DMS153 treated with DMSO at 0.1 percent for 48 hours (cell line): Measurements from ENCODE around the gene C2orf42.
"Not testable (repeated sequence)": the region's sequence is repeated elsewhere in the genome, so short reads cannot be mapped to it uniquely, and the experiment has no call there.

Experiments used
- DNase-seq: peaks from one replicate; lab custom pipeline; 2025; ENCODE audit not compliant: unreplicated experiment; lab: John Stamatoyannopoulos, UW

C2orf42 gene

DNA sequence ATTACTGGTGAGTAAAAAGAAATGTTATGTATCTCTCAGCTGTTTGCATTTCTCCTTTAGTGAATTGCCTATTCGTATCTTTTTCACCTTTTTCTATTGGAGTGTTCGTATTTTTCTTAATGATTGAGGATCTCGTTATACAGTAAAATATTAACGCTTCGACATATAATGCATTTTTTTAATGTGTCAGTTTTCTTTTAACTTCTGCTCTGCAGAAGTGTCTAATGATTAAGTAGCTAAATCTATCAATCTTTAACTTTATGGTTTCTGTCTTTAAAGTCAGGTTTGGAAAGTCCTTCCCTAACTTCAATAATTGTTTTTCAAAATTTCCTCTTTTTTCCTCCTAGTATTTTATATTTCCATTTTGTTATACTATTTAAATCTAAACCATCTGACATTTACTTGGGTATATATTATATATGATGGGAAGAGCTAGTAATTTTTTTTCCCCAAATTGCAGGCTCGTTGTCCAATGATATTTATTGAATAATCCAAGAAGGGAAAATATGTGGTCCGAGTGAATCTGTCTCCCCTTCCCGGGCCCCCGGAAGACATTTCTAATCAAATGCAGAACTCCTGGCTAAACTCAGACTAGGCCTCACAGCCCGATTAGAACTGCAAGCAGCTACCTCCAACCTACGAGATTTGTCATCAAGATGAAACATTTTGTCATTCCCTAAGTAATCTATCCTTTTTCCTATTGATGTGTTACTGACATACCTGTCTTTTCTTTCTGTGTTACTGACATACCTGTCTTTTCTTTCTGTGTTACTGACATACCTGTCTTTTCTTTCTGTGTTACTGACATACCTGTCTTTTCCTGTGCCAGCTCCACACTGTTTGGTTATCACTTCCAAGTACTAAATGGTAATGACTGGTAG, 86.3 kb downstream of the C2orf42 start:
- no peak for DNase-seq

DNA sequence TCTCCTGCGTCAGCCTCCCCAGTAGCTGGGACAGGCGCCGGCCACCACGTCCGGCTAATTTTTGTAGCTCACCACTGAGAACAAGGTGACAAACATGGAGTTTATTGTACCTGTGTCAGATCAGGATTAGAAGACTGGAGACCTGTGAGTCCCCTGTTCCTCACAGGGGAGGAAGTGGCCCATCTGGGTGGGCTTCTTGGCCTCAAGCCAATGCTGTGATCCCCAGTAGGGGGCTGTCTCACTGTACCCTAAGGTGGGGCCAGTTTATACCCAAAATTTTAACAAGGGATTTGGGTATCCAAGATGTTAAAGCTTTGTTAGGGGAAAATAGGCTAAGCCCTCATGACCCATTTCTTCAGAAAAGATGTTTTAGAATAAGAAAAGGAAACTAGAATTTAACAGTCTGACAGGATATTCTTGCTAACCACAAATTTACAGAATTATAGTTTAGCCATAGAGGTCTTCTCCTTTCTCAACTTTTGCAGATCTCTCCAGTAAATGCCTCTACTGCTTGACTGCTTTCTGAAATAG, 87.2 kb downstream of the C2orf42 start:
- DNase-seq: no peak

DNA sequence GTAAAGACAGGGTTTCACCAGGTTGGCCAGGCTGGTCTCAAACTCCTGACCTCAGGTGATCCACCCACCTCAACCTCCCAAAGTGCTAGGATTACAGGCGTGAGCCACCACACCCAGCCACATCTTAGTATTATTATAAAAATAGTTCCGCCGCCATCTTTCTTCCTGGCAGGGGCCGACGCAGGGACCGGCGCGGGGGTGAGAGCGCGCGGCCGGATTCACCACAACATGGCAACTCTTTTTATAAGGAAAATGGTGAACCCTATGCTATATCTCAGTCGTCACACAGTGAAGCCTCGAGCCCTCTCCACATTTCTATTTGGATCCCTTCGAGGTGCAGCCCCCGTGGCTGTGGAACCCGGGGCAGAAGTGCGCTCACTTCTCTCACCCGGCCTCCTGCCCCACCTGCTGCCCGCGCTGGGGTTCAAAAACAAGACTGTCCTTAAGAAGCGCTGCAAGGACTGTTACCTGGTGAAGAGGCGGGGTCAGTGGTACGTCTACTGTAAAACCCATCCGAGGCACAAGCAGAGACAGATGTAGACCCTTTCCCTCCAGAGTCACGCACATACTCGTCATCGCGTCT, 88.4 kb downstream of the C2orf42 start:
- not testable (repeated sequence) for DNase-seq

DNA sequence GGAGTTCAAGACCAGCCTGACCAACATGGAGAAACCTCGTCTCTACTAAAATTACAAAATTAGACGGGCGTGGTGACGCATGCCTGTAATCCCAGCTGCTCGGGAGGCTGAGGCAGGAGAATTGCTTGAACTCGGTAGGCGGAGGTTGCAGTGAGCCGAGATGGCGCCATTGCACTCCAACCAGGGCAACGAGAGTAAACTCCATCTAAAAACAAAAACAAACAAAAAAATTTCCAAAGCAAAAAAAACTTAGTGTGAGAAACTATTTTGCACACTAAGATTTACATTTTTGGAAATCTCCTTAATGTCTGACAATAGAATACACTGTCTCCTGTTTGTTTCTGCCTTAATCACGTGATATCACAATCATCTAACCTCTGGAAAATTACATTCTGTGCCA, 89.1 kb downstream of the C2orf42 start:
- not testable (repeated sequence) for DNase-seq

DNA sequence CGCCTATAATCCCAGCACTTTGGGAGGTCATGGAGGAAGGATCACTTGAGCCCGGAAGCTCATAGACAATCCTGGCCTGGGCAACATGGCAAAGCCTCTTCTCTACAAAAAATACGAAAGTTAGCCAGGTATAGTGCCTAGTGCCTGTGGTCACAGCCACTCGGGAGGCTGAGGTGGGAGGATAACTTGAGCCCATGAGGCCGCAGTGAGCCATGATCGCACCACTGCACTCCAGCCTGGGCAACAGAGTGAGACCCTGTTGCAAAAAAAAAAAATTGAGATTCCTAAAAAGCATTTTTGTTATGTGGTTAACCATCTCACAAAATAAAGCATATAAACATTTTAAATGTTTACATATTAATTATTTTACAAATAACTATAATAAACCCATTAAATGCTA, 89.6 kb downstream of the C2orf42 start:
- DNase-seq: no peak
